GM21381 (cell line): ENCODE results near the gene CELF3.
"Not testable (repeated sequence)": the region's sequence is repeated elsewhere in the genome, so short reads cannot be mapped to it uniquely, and the experiment has no call there.

Source experiments
- ATAC-seq: cut with Tn5 transposase; IDR thresholded peaks from one replicate; pipeline ENCODE4 v1.9.1; 2021; ENCODE audit warnings: mild to moderate bottlenecking, moderate library complexity; ENCODE audit not compliant: unreplicated experiment

CELF3 gene

DNA sequence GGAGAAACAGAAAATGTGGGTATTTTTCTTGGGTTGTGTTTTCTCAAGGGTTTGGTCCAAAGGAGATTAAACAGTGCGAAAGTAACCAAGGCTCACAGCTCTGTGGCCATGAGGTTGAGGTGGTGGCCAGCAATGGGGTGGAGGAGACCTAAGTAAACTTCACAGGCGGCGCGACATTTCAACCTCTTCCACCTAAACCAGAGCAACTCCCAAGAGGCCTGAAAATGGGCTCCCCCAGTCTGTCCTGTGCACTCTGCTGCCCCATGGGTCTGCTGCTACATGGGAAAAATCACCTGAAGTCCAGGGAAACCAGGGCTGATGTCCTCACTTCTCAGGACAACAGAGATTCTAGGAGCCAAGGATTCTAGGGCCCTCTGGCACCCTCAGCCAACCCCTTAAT is 12.4 kb downstream of the CELF3 start:
- no peak for ATAC-seq

DNA sequence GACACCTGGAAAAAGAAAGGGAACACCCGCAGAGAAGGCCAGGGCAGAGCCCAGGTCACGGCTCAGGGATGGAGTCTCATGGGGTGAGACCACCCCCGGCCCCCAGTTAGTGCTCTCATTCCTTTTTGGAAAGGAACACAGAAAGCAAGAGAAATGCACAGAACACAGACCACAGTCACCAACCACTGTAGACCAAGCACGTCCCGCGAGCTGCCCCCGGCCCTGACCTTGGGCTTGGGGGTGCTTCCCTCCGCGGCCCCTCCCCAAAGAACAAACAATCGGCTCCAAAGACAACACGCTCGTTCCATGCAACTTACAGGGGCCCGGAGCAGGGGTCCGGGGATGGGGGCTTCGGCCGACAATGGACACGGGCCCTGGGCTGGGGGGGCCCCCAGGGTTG is 12.8 kb downstream of the CELF3 start:
- ATAC-seq, result no peak

DNA sequence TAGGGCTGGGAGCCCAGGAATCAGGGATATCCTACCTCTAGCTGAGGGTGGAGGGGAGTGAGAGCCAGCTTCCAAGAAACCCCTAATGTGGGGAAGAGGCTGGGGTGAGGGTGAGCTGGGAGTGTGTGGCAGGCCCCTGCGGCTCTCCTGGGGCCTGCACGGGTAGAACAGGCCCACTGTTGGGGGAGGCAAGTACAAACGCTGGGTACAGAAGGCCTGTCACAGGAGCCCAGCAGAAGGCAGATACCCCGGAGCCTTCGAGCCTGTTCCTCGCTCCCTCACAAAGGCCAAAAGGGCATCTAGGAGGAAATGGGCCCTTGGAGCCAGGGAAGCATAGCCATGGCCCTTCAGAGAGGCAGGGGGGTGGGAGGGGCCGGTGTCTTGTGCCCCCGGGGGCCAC is 13.7 kb downstream of the CELF3 start:
- ATAC-seq, result no peak

DNA sequence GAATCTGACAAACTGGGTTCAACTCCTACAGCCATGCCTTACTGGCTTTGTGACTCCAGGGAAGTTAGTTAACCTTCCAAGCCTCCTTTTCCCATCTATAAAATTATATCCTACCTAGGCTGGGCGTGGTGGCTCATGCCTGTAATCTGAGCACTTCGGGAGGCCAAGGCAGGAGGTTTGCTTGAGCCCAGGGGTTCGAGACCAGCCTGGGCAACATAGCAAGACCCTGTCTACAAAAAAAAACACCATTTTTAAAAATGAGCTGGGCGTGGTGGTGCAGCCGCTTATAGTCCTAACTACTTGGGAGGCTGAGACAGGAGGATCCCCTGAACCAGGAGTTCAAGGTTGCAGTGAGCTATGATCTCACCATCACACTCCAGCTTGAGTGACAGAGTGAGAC is 15.1 kb downstream of the CELF3 start:
- no peak for ATAC-seq

DNA sequence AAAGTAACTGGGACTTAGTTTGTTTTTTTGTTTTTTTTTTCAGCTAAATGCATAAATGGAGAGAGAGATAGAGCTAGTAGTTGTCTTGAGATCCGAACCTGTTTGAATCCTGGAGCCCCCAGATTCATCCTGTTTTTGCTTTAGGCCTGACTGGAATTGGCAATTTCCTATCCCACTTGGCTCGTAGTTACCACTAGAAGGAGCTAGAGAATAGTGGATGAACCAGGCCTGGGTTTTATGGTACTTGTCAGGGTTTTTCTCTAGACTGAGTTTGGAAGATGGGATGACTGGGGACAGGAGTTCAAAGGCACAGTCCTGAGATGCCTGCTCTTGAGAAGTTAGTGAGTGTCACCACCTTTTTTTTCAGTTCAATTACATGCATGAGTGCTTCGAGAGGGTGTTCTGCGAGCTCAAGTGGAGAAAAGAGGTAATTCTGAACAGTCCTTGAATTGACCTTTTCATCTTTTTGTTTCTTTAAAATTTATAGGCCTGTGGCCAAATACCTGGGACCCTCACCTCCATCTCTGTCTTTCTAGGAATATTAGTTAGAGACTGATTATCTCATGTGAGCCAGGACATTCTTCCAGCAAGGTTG is 23.4 kb downstream of the CELF3 start:
- no peak for ATAC-seq

DNA sequence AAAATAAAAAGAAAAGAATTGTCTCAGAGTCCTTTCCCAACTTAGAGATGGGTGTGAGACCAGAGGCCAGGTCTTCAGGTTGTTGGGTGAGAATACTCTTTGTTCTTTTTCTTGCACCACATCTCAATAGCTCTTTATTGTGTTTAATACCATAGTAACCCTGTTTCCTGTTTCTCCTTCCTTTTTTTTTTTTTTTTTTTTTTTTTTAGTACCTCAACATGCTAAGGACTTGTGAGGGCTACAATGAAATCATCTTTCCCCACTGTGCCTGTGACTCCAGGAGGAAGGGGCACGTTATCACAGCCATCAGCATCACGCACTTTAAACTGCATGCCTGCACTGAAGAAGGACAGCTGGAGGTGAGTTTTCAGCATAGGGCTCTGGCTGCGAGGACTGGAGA is 24.4 kb downstream of the CELF3 start:
- no peak for ATAC-seq

DNA sequence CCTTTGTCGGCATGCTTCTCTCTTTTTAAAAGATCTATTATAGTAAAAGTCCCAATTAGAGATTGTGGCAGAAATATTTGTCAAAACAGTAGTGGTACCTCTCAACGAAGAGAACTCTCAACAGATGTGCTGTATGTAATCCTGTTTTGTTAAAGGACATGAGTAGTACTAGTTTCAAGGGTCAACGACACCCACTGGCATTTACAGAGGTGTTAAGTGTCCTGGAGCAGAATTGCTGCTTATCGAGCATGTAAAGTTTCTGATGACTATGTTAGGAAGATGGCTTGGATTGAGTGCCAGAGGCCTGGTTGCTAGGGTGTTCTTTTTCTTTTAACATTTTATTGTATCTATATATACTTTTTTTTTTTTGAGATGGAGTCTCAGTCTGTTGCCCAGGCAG is 27.1 kb downstream of the CELF3 start:
- no peak for ATAC-seq

DNA sequence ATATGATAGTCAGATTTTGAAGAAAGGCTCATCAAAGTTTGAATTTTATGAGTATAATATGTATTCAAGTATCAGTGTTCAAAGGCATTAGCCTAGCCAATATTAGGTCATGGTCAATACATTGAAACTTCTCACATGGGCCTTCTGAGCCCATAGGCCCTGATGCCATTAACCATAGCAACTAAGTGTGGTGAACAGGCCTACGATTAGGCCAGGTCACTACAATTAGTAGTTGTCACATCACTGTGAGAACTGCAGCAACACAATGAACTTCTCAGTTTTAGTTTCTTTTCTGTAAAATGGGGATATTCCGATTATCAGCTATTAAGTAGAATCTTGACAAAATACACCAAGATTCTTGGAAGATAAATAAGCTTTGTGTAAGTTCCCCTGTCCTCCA is 30.0 kb downstream of the CELF3 start:
- ATAC-seq, result no peak

DNA sequence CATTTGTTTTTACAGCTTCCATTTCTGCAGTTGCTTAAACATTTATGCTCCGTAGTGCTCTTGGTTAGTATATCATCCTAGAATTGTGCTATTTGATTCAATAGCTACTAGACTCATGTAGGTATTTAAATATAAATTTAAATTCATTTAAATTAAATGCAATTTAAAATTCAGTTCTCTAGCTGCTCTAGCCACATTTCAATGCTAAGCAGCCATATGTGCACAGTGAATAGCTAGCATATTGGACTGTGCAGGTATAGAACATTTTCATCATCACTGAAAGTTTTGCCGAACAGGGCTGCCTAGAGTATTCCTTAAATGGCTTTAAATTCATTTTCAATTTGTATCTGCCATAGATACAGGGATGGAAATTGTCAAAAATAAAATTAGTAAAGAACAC is 32.5 kb downstream of the CELF3 start:
- ATAC-seq, result no peak

DNA sequence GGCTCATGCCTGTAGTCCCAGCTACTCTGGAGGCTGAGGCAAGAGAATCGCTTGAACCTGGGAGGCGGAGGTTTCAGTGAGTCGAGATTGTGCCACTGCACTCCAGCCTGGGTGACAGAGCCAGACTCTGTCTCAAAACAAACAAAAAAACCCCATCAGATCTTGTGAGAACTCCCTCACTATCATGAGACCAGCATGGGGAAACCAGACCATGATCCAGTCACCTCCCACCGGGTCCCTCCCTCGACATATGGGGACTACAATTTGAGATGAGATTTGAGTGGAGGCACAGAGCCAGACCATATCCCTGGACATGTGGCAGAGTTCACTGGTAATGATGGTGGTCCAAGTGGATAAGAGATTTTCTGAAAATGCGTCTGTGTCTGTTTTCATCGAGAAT is 33.7 kb downstream of the CELF3 start:
- not testable (repeated sequence) for ATAC-seq

DNA sequence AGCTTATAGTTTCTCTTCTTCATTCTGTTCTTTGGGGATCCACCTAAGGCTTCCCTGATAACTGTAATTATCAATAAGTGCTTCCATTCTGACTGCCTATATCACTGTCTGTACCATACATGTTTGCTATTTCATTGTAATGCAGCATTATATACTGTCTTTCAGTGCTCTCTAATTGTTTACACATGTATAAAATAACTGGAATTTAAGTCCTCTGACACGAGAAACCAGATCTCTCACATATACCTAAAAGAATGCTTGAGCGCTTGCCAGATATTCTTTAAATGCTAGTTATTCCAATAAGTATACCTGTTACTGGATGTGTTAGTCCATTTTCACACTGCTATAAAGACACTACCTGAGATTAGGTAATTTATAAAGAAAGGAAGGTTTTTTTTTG is 34.7 kb downstream of the CELF3 start:
- no peak for ATAC-seq

DNA sequence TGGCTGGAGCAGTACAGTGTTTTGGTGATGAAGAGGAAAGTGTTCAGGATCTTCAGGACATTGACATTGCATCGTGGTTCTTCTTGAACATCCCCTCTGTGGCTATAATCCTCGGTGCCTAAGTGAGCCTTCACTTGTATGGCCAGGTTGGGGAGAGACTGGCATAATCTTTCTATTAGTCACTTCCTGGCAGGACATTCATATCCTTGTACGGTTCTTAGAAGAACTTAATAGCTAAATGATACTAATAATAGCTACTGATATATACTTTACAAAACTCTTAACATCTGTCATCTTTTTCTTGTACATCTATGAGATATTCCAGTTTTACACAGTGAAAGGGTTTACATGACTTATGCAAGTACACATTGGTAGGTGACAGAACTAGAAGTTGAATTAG is 35.8 kb downstream of the CELF3 start:
- ATAC-seq, result no peak

DNA sequence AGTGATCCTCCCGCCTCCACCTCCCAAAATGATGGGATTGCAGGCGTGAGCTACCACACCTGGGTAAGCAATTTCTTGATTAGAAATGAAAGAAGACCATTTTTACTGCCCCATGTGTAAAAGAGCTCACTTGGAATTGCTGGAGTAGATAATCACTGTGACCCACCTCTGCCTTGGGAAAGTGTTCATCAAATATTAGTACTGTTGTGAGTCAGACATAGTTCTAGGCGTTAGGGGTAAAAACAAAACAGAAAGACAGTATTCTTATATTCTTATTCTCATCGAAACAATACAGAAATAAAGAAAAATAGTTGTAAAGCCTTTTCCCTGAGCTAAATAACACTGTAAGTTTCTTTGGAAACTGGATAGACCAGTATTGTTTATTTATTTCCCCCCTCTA is 36.2 kb downstream of the CELF3 start:
- no peak for ATAC-seq

DNA sequence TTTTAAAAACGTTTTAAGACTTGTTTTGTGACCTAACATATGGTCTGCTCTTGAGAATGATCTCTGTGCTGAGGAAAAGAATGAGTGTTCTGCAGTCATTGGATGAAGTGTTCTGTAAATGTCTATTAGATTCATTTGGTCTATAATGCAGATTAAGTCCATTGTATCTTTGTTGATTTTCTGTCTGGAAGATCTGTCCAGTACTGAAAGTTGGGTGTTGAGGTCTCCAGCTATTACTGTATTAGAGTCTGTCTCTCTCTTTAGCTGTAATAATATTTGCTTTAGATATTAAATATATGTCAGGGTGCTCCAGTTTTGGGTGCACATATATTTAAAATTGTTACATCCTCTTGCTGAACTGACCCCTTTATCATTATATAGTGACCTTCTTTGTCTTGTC is 43.2 kb downstream of the CELF3 start:
- no peak for ATAC-seq

DNA sequence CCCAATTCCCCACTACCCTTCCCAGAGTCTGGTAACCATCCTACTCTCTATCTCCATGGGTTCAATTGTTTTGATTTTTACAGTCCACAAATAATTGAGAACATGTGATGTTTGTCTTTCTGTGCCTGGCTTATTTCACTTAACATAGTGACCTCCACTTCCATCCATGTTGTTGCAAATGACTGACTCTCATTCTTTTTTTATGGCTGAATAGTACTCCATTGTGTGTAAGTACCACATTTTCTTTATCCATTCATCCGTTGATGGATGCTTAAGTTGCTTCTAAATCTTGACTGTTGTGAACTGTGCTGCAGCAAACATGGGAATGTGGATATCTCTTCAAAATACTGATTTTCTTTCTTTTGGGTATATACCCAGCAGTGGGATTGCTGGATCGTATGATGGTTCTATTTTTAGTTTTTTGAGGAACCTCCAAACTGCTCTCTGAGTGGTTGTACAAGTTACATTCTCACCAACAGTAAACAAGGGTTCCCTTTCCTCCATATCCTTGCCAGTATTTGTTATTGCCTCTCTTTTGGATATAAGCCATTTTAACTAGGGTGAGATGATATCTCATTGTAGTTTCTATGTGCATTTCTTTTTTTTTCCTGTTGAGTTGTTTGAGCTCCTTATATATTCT is 46.4 kb downstream of the CELF3 start:
- ATAC-seq, result not testable (repeated sequence)

DNA sequence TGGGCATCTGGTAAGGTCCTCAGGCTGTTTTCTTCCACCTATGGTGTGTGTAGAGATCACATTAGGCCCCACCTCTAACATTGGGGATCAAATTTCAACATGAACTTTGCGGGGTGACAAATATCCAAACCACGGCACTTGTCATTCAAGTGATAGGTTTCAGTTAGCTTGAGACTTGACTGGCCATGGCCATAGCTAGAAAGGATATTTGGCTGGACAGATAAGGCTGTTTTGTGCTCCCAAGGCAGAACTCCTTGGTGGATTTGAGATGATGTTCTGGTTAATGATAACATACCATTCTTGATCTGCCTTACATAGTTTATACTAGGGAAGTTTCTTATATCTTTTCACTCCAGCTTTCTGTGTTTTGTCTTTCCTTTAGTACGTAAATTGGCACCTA is 48.5 kb downstream of the CELF3 start:
- no peak for ATAC-seq

DNA sequence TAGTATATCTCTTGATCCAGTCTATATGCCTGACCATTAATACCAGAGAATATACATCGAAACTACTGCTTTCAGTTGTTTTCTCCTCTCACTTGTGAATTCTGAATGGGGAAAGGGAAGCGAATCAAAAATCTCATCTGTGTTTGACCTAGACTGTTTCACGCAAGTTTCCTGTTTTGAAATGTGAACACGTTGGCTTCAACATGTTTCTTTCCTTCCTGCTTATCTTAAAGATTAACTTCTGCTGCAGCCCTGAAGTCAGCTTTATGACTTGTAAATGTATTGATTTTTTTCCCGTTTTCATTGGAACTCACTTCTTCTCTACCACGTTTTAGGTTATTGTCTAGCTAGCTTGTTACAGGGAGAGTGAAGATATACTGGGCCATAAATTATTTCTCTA is 54.9 kb downstream of the CELF3 start:
- ATAC-seq, result no peak

DNA sequence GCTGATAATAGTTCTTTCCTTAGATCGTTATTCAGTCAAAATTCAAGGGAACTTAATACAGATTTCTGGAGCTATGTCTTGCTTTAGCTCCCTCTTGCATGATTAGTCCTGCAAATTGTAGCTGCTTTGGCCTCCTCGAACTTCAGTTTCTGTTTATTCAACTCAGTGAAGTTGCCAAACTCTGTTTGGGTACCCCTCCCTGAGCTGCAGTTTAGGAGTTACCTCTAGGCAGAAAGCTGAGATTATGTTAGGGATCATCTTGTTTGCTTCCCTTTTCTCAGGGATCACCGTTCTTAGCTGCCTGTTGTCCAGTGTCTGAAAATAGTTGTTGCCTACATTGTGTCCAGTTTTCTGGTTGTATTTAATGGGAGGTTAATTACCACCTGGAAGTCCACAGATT is 61.2 kb downstream of the CELF3 start:
- ATAC-seq, result no peak

DNA sequence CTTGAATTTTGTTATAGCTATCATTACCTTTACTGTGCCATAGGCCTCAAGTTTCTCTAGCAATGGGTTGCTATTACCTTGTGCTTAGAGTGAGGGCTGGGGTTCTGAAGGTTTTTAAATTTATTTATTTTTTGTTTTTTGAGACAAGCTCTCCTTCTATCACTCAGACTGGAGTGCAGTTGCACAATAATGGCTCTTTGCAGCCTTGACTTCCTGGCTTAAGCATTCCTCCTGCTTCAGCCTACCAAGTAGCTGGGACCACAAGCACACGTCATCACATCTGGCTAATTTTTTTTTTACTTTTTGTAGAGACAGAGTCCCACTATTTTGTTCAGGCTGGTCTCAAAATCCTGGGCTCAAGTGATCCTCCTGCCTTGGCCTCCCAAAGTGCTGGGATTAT is 63.2 kb downstream of the CELF3 start:
- ATAC-seq, result no peak
